Mesendoderm (in vitro differentiated cells): Measurements from ENCODE around the gene PPFIBP1. TPM values are rescaled to one million over a fixed set of nuclear protein-coding genes. Genes with fewer than 3 reads are reported as not detected.

Experiments
- DNase-seq: peaks from one replicate; pipeline ENCODE4 v3.0.0; 2013
- H2AK5ac ChIP-seq: 2 replicates; pipeline ENCODE4 v1.6.1; 2013; ENCODE audit warnings: low read length, inconsistent platforms
- H2BK120ac ChIP-seq: 2 replicates; pipeline ENCODE4 v1.6.1; 2013; ENCODE audit warnings: low read depth, mild to moderate bottlenecking, low read length, moderate library complexity, mixed read lengths
- H2BK15ac ChIP-seq: replicated peaks from 2 replicates; pipeline ENCODE4 v1.6.1; 2013; ENCODE audit warnings: low read depth, mild to moderate bottlenecking, moderate library complexity
- H2BK5ac ChIP-seq: 2 replicates; pipeline ENCODE4 v1.6.1; 2013; ENCODE audit warnings: low read length, inconsistent platforms
- H3K18ac ChIP-seq: 2 replicates; pipeline ENCODE4 v1.6.1; 2013; ENCODE audit warnings: mild to moderate bottlenecking, low read length, mixed read lengths
- H3K23ac ChIP-seq: one replicate; pipeline ENCODE4 v1.6.1; 2013; ENCODE audit warnings: low read length
- H3K27ac ChIP-seq: 2 replicates; pipeline ENCODE4 v1.5.1; 2013; ENCODE audit warnings: low read depth, mild to moderate bottlenecking, inconsistent platforms, low read length, moderate library complexity
- H3K27me3 ChIP-seq: 2 replicates; pipeline ENCODE4 v1.6.1; 2013; ENCODE audit warnings: low read length, control low read depth, mild to moderate bottlenecking, inconsistent platforms; ENCODE audit not compliant: insufficient read depth, poor library complexity
- H3K36me3 ChIP-seq: 2 replicates; pipeline ENCODE4 v1.6.1; 2013; ENCODE audit warnings: low read length, inconsistent platforms; ENCODE audit not compliant: control insufficient read depth, insufficient read depth
- H3K4ac ChIP-seq: one replicate; pipeline ENCODE4 v1.6.1; 2013; ENCODE audit warnings: low read depth, mild to moderate bottlenecking, low read length, moderate library complexity
- H3K4me1 ChIP-seq: 2 replicates; pipeline ENCODE4 v1.6.1; 2013; ENCODE audit warnings: low read depth, low read length, inconsistent platforms; ENCODE audit not compliant: control insufficient read depth
- H3K4me2 ChIP-seq: 2 replicates; pipeline ENCODE4 v1.6.1; 2013; ENCODE audit warnings: low read length
- H3K4me3 ChIP-seq: 2 replicates; pipeline ENCODE4 v1.5.1; 2013; ENCODE audit warnings: mild to moderate bottlenecking, low read length
- H3K56ac ChIP-seq: one replicate; pipeline ENCODE4 v1.6.1; 2013; ENCODE audit warnings: low read length
- H3K79me1 ChIP-seq: 2 replicates; pipeline ENCODE4 v1.6.1; 2013; ENCODE audit warnings: low read length, inconsistent platforms
- H3K79me2 ChIP-seq: 2 replicates; pipeline ENCODE4 v1.6.1; 2013; ENCODE audit warnings: mild to moderate bottlenecking, low read length; ENCODE audit not compliant: control insufficient read depth, insufficient read depth
- H3K9ac ChIP-seq: 2 replicates; pipeline ENCODE4 v1.6.1; 2013; ENCODE audit warnings: low read length, inconsistent platforms
- H4K5ac ChIP-seq: one replicate; pipeline ENCODE4 v1.6.1; 2013; ENCODE audit warnings: low read length
- H4K8ac ChIP-seq: one replicate; pipeline ENCODE4 v1.6.1; 2013; ENCODE audit warnings: low read depth, mild to moderate bottlenecking, control low read depth, low read length, moderate library complexity
- WGBS: extraction: QIAGEN DNeasy Blood & Tissue Kit; methylation state at CpG from one replicate; pipeline ENCODE4 v1.1.7; 2013; ENCODE audit warnings: low lambda C conversion rate, missing lambda C conversion rate; ENCODE audit not compliant: insufficient coverage; ENCODE audit errors: extremely low coverage; 5-methylcytosine and 5-hydroxymethylcytosine counted together
- polyA plus RNA-seq, 2 experiments: library from polyadenylated mRNA; stranded (reverse); fragments of 200-250 nt; gene quantifications; one replicate each; pipeline ENCODE4 v1.2.3, GENCODE V29; 2013

The PPFIBP1 gene
- 24.7 TPM for polyA plus RNA-seq (2013, experiment 1 of 2)
- polyA plus RNA-seq (2013, experiment 2 of 2), result 24.3 TPM

DNA sequence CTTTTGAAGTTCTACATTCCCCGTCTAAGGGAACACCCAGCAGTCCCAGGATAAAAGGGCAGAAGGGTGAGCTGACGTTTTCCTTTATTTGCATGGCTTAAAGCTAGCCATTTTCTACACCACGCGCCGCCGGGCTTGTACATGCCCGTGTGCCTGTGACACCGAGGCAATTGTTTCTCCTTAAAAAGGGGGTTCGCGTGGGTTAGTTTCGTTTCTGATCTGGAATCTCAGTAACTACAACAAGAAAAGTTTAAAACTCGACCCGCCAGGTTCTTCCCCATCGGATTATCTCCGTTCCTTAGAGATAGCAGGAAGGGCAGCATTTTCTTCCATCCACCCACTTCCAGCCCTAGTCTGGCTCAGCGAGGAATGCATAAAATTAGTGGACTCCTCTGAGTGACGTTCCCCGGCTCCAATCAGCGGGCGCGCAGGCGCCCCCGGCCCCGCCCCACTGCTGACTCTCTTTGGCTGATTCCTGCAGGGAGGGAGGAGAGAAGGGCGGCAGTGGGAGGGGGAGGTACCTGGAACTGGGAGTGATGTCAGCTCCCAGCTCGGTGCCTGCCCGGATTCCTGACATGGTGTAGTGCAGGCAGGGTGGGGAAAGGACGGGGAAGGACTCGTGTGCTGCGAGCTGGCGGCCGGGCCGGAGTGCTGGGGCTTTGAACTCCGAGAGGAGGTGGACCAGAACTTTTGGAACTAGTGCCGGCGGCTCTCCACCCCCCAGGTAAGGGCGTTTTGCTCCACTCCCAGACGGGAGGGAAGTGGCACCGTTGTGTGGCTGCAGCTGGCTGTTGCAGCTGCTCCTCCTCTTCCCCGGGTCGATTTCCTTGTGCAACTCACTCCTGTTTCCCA is at the start of gene PPFIBP1:
Gene PPFIBP1 (plus strand): TSS at position 565 of the 852 bp plus-strand sequence. CDS start 109,191 bp downstream, outside the sequence.
- Histone ChIP-seq H2BK5ac (peak within 1 kb of the TSS; percentile 85), H3K4me2 (peak within 1 kb of the TSS; percentile 83), H3K27ac (peak within 1 kb of the TSS; percentile 97), H3K79me1 (peaks cover 8% of the 10 kb centered on the region), H4K8ac (no peak within 1 kb of the TSS), H3K23ac (peak within 1 kb of the TSS; percentile 48), H2BK15ac (peak within 1 kb of the TSS; percentile 65), H3K56ac (peak within 1 kb of the TSS; percentile 95), H3K4ac (no peak within 1 kb of the TSS), H3K36me3 (no peaks in the 10 kb centered on the region), H3K4me3 (peak within 1 kb of the TSS; percentile 85), H3K4me1 (peaks cover 18% of the 10 kb centered on the region), H3K79me2 (peaks cover 24% of the 10 kb centered on the region), H3K18ac (peak within 1 kb of the TSS; percentile 96), H3K9ac (peak within 1 kb of the TSS; percentile 90), H2BK120ac (peak within 1 kb of the TSS; percentile 62), H4K5ac (peak within 1 kb of the TSS; percentile 61), H2AK5ac (peak within 1 kb of the TSS; percentile 13), H3K27me3 (no peaks in the 10 kb centered on the region)
- peak; percentile 100 for DNase-seq
- no CpG with 5 or more reads among the region's 41 CpGs for WGBS

DNA sequence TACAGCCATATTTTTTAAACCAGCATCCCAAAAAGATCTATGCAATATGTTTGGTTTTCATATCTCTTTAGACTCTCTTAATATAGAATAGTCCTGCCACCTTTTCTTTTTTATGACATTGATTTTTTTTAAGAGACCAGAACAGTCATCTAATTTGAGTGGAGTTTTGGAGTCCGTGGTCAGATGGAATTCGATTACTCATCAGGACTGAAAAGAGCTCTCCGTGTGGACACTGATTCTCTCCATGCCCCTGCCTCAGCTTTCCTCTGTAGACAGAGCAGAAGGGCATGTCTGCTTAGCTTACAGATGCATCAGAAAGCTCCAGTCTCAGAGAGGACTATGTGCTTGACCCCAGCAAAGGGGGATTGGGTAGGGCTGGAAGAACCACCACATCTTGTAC is 49.7 kb upstream of the PPFIBP1 start:
- no peaks in the 10 kb centered on the region for H3K36me3 ChIP-seq
- H4K5ac ChIP-seq, result no peak overlapping the region
- no peak overlapping the region for H2BK5ac ChIP-seq
- no peaks in the 10 kb centered on the region for H3K79me2 ChIP-seq
- no peak overlapping the region for H3K56ac ChIP-seq
- H4K8ac ChIP-seq, result no peak overlapping the region
- no peak overlapping the region for H2AK5ac ChIP-seq
- H3K4me1 ChIP-seq, result peaks cover 2% of the 10 kb centered on the region
- no peak overlapping the region for H2BK15ac ChIP-seq
- H3K18ac ChIP-seq, result no peak overlapping the region
- no peak overlapping the region for H3K27ac ChIP-seq
- H2BK120ac ChIP-seq, result no peak overlapping the region
- no peak overlapping the region for H3K23ac ChIP-seq
- no peak overlapping the region for H3K4me3 ChIP-seq
- no peak overlapping the region for H3K4me2 ChIP-seq
- H3K79me1 ChIP-seq, result no peaks in the 10 kb centered on the region
- no peak for DNase-seq
- no peaks in the 10 kb centered on the region for H3K27me3 ChIP-seq
- no CpG with 5 or more reads among the region's 3 CpGs for WGBS
- H3K4ac ChIP-seq, result no peak overlapping the region
- H3K9ac ChIP-seq, result no peak overlapping the region

DNA sequence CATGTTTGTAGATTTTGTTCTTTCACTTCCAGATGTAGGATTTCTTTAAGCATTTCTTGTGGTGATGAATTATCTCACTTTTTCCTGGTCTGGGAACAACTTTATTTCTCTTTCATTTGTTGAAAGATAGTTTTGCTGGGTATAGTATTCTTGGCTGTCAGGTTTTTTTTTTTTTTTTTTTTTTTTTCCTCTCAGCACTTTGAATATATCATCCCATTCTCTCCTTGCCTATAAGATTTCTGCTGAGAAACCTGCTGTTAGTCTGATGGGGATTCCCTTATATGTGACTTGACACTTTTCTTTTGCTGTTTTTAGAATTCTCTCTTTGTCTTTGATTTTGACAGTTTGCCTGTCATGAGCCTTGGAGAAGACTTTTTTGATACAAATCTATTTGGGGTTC is 47.0 kb upstream of the PPFIBP1 start:
- no peak overlapping the region for H4K8ac ChIP-seq
- H3K4me1 ChIP-seq, result peaks cover 2% of the 10 kb centered on the region
- H3K79me2 ChIP-seq, result no peaks in the 10 kb centered on the region
- no peak overlapping the region for H3K27ac ChIP-seq
- no peak overlapping the region for H3K4me2 ChIP-seq
- no peak overlapping the region for H2BK15ac ChIP-seq
- H4K5ac ChIP-seq, result no peak overlapping the region
- no peak overlapping the region for H3K56ac ChIP-seq
- no peak overlapping the region for H2AK5ac ChIP-seq
- H3K4me3 ChIP-seq, result no peak overlapping the region
- no peak overlapping the region for H3K9ac ChIP-seq
- no peak overlapping the region for H3K23ac ChIP-seq
- H3K4ac ChIP-seq, result no peak overlapping the region
- H2BK5ac ChIP-seq, result no peak overlapping the region
- DNase-seq, result no peak
- no peak overlapping the region for H2BK120ac ChIP-seq
- H3K27me3 ChIP-seq, result no peaks in the 10 kb centered on the region
- no peaks in the 10 kb centered on the region for H3K36me3 ChIP-seq
- no peaks in the 10 kb centered on the region for H3K79me1 ChIP-seq
- no peak overlapping the region for H3K18ac ChIP-seq

DNA sequence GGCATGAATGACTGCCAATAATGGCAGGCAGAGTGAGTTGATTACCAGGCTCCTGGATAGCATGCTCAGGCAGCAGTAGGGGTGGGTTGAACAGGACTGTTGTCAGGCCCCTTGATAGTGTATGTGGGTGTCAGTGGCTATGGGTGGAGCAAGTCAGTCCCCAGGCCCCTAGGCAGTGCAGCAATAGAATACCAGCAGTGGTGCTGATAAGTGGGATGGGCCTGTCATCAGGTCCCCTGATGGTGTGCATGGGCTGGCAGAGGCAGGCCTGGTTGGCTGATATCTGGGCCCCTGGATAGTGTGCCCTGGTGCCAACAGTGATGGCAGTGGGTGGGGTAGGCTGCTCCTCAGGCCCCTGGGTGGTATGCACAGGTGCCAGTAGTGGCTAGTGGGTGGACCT is 45.1 kb upstream of the PPFIBP1 start:
- DNase-seq, result no peak
- no peak overlapping the region for H3K27ac ChIP-seq
- no peak overlapping the region for H3K4ac ChIP-seq
- H2AK5ac ChIP-seq, result no peak overlapping the region
- no peaks in the 10 kb centered on the region for H3K27me3 ChIP-seq
- H2BK5ac ChIP-seq, result no peak overlapping the region
- H3K56ac ChIP-seq, result no peak overlapping the region
- H2BK15ac ChIP-seq, result no peak overlapping the region
- no peak overlapping the region for H3K18ac ChIP-seq
- H3K4me1 ChIP-seq, result no peaks in the 10 kb centered on the region
- no peak overlapping the region for H4K5ac ChIP-seq
- H3K79me2 ChIP-seq, result no peaks in the 10 kb centered on the region
- H3K4me3 ChIP-seq, result no peak overlapping the region
- no peak overlapping the region for H3K9ac ChIP-seq
- no peak overlapping the region for H3K4me2 ChIP-seq
- H4K8ac ChIP-seq, result no peak overlapping the region
- H2BK120ac ChIP-seq, result no peak overlapping the region
- no peak overlapping the region for H3K23ac ChIP-seq
- no peaks in the 10 kb centered on the region for H3K36me3 ChIP-seq
- H3K79me1 ChIP-seq, result no peaks in the 10 kb centered on the region

DNA sequence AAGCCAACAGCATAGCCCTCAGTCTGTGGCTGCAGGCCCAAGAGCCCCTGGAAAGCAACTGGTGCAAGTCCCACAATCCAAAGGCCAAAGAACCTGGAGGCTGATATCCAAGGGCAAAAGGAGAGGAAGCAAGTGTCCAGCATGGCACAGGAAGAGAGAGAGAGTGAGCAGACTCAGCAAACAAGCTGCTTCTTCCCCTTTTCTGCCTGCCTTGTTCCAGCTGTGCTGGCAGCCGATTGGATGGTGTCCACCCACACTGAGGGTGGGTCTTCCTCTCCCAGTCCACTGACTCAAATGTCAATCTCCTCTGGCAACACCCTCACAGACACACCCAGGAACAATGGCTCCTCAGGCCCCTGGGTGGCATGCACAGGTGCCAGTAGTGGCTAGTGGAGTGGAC is 44.0 kb upstream of the PPFIBP1 start:
- Histone ChIP-seq H3K9ac (no peak overlapping the region), H2BK120ac (no peak overlapping the region), H3K27me3 (no peaks in the 10 kb centered on the region), H3K18ac (no peak overlapping the region), H2BK15ac (no peak overlapping the region), H2AK5ac (no peak overlapping the region), H3K4ac (no peak overlapping the region), H3K56ac (no peak overlapping the region), H3K4me2 (no peak overlapping the region), H2BK5ac (no peak overlapping the region), H3K27ac (no peak overlapping the region), H3K79me1 (no peaks in the 10 kb centered on the region), H3K79me2 (no peaks in the 10 kb centered on the region), H3K36me3 (no peaks in the 10 kb centered on the region), H4K8ac (no peak overlapping the region), H3K23ac (no peak overlapping the region), H4K5ac (no peak overlapping the region), H3K4me1 (no peaks in the 10 kb centered on the region), H3K4me3 (no peak overlapping the region)
- WGBS, result no CpG with 5 or more reads among the region's 1 CpG
- DNase-seq, result no peak

DNA sequence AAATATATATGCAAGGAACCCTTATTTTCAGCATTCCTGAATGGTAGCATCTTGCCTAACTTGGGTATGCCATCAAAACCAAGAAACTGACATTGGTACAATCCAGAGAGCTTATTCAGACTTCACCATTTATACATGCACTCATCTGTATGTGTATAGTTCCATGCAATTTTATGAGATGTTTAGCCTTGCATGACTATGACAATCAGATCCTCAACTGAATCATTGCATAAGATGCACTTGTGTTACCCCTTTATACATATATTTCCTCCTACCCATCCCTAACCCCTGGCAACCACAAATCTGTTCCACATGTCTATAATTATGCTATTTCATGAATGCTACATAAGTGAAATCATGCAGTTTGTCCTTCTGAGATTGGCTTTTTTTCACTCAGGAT is 37.0 kb upstream of the PPFIBP1 start:
- no peak for DNase-seq
- Histone ChIP-seq H2BK5ac (no peak overlapping the region), H2BK15ac (no peak overlapping the region)

More for the DNA sequence above, 37.0 kb upstream of the PPFIBP1 start:
- no peaks in the 10 kb centered on the region for H3K36me3 ChIP-seq
- H3K9ac ChIP-seq, result no peak overlapping the region
- no peaks in the 10 kb centered on the region for H3K79me2 ChIP-seq
- H4K8ac ChIP-seq, result no peak overlapping the region
- no peak overlapping the region for H3K56ac ChIP-seq
- H3K18ac ChIP-seq, result no peak overlapping the region
- no peak overlapping the region for H3K23ac ChIP-seq
- no peak overlapping the region for H4K5ac ChIP-seq
- H3K4me2 ChIP-seq, result no peak overlapping the region
- H2BK120ac ChIP-seq, result no peak overlapping the region
- H3K4me1 ChIP-seq, result no peaks in the 10 kb centered on the region
- H3K27ac ChIP-seq, result no peak overlapping the region
- no peak overlapping the region for H2AK5ac ChIP-seq
- H3K79me1 ChIP-seq, result no peaks in the 10 kb centered on the region
- H3K27me3 ChIP-seq, result no peaks in the 10 kb centered on the region
- H3K4ac ChIP-seq, result no peak overlapping the region
- no peak overlapping the region for H3K4me3 ChIP-seq
